HG03045 (cell line): ENCODE results near the gene LRIG1.

Source experiments
- ATAC-seq: cut with Tn5 transposase; IDR thresholded peaks from one replicate; pipeline ENCODE4 v1.9.1; 2021; ENCODE audit warnings: mild to moderate bottlenecking, moderate library complexity; ENCODE audit not compliant: unreplicated experiment

Gene LRIG1

GRCh38 chr3:66473181-66473580, 27.6 kb downstream of the LRIG1 start:
- ATAC-seq, result no peak

DNA sequence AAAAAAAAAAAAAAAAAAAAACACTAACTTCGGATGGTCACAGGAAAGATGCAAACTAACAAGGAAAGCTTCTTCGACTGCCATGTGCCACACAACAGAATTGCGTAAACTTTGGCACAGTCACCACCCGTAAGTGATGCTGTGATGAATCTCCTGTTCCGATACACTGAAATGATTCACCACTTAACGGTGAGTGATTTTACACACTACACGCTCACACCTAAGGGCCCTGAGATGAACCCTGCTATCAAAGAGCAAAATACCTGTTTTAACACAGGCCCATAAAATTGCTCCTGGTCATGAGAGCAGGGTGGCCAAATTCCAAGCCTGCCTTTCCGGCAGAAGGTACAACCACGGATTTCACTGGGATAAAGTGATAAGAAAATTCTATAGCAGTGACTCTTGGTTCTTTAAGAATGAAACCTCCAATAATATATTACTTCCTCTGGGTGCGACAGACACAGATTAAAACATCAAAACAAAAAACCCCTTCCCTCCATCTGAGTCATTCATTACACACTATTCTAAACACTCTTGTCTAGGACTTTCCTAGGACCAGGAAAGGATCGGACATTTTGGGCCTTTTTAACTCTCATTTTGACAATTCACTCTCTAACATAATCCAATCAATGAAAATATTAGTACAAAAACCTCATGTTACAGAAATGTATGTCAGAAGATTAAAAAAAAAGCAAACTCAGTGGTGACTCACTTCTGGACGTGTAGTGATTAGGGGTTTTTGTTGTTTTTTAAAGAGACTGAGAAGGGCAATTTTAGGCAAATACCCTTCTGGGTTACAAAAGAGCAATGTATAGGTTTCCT, 28.3 kb downstream of the LRIG1 start:
- ATAC-seq, result peak; percentile 65

- no peak for ATAC-seq
These were observed 29.7 kb downstream of the LRIG1 start for GRCh38 chr3:66470956-66471686.

GRCh38 chr3:66470285-66470684, 30.5 kb downstream of the LRIG1 start:
- no peak for ATAC-seq

GRCh38 chr3:66469220-66469640, 31.6 kb downstream of the LRIG1 start:
- ATAC-seq, result peak; percentile 56

GRCh38 chr3:66467996-66468735, 32.7 kb downstream of the LRIG1 start:
- no peak for ATAC-seq

DNA sequence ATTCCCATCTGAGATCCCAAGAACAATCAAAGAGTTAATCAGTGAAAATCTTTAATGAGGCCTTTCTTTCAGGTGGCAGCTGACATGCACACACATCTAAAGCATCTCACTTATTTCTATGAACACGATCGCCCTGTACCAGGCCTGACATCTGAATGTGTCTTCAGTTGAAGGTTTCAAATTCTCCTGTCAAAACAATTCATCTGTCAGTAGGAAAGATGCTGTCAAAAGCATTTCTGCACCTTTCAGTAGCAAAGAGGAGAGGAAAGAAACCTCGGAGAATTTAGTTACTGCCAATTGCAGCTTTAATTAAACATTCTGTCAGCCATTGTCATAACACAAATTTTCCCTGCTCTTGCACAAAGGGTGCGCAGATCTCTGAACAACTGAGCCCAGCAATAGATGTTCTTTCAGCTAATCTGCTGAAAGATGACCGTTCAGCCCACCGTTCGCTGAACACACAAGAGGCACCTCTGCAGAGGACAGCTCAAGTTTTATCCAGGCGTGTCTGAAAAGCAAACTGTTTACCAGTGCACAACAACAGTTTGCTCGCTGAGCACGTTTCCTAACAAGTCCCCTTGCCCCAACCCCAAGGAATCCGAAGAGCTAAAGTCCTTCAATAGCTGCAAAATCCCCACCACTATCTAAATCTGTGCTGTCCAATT, 34.1 kb downstream of the LRIG1 start:
- ATAC-seq, result no peak

- ATAC-seq, result no peak
These were observed 35.2 kb downstream of the LRIG1 start for GRCh38 chr3:66465587-66465986.

GRCh38 chr3:66465034-66465433, 35.8 kb downstream of the LRIG1 start:
- no peak for ATAC-seq

DNA sequence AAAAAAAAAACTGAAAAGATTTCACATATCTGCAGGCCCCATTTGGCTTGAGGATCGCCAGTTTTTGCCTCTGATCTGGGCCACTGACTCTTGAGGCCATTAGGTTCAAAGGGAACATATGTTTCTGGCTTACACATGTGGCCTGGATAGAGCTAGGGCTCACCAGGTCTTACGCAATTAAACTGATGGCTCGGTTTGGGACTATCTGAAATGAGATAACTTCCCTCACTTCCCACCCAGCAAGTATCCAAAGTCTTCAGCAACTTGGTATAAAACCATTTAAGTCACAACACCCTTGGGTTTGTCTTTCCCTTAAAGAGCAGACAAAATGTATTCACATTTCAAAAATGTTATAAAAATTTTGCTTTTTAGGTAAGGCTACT, 36.3 kb downstream of the LRIG1 start:
- ATAC-seq, result no peak

- ATAC-seq, result no peak
These were observed 36.9 kb downstream of the LRIG1 start for GRCh38 chr3:66463730-66464511.

DNA sequence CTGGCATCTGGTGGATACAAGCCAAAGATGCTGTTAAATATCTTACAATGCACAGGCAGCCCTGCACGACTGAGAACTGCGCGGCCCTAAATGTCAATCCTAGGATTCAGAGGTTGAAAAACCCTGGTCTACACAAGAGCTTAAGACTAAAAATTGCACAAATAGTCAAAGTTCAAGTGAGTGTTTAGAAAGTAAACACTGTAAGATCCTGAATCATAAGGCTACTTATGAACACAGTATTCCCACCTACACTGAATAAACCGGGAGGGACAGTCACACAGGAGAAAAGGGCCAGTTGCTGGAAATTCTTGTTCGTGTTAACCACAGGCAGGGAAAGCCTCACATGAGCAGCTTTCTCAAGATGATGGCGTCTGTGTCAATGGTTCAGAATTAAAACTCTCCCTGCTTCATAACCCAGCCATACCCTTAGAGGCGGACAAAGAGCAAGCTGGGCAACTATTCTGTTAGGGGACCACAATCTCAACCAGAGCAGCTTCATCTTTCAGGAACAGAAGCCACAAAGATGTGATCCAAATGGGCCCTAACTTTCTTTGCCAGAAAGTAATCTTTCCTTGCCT, 37.7 kb downstream of the LRIG1 start:
- ATAC-seq, result no peak

- no peak for ATAC-seq
These were observed 43.6 kb downstream of the LRIG1 start for GRCh38 chr3:66457252-66457651.

- no peak for ATAC-seq
These were observed 44.1 kb downstream of the LRIG1 start for GRCh38 chr3:66456711-66457173.

DNA sequence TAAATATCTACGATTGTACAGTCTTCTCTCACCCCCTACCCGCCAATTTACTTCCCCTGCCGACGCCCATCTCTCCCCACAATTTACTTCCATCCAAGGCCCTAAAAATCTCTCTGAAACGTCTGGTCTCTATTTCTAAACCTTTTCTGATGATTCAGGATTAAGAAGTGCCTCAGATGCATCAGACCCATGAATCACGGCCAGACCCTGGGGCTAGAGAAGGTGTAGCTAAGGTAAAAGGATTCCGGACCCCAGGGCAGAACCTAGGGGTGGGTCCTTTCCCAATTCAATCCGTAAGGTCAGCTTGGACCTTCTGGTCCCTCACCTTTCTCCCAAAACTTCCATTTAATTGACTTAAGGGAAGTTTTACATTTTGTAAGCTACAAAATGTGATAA, 46.4 kb downstream of the LRIG1 start:
- no peak for ATAC-seq

DNA sequence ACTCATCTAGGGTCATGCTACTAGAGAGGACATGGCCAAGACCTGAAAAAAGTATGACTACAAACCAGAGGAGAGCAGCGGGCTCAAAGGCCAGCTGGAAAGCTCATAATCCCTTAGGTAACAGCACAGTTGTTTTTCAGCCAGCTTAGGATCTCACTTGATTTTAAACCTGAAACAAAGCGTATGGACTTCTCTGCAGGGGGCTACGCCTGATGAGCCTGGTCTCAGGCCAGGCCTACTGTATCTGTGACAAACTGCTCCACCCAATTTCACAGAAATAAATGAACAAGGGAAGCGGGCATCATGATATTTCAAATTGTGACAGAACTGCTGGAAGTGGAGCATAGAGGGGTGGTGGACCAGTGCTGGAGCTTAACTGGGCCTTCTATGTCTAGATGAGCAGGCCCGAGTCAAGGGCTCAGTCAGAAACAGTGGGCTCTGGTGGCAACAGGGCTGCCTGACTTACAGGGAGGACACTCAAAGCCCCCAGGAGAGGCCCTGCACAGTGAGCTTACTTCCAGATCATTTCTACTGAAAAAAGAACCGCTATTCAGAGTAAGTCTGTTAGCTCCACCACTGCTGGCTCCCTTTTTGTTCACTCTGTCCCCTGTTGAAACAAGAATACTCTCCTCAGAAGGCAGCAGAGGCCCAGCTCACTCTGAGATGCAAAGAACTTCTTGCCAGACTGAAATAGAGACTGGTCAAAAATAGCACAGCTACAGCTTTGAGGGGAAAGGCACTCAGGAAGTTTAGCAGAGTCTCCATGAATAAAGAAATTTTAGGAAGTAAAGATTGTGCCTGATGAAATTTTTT, 47.0 kb downstream of the LRIG1 start:
- ATAC-seq, result no peak

DNA sequence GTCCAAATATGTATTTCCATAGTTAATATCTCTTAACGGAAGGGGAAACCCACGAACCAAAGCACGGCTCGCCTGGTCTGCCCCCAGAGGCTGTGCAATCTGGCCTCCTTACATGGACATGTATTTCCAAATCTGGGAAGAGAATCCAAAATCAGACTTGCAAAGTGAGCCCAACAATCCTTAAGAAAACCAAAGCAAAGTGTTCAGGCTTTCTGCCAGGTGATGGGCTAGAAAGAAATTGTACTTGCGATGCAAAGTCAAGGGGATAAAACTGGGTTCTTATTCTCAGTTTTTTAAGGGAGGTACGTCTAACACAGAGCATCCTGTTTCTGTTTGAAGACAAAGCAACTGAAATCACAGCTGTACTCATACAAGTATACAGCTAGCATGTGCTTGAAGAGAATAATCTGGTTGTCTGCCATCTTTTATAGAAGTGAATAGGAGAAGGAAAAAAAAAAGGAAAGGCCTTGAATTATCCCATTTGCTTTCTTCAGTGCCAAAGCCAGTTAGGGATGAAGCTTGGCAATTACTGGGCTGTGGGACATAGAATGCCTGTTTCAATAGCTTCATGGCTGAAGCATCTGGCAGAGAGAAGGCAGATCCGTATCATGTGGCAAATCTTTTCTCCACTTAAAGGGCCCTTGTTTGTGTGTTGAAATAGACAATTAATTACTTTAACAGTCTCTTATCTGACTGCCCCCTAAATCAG, 48.4 kb downstream of the LRIG1 start:
- no peak for ATAC-seq

DNA sequence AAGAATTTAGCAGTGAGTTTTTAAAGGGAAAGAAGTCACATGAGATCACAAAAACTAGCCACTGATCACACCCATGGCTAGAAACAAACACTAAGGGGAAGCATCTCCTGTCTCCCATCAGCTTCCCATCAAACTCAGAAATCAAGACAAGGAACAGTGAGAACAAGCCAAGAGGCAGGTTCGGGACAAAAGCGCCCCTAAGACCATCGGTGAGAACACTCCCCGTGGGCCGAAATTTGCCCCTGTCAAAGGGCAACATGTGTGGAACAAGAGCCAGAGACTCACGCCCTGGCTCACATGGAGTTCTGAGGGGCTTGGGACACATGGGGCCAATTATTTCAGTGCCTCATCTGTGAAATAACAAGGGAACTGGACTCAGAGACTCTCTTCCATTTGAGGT, 49.1 kb downstream of the LRIG1 start:
- ATAC-seq, result no peak
